GM15510 (cell line): Measurements from ENCODE around the gene ARMH4.

ENCODE experiments used
- POLR2A ChIP-seq: IDR thresholded peaks from 3 replicates; pipeline ENCODE4 v1.6.1; 2011; ENCODE audit warnings: borderline replicate concordance; ENCODE audit not compliant: insufficient read length; ENCODE audit errors: extremely low read depth

The ARMH4 gene

DNA sequence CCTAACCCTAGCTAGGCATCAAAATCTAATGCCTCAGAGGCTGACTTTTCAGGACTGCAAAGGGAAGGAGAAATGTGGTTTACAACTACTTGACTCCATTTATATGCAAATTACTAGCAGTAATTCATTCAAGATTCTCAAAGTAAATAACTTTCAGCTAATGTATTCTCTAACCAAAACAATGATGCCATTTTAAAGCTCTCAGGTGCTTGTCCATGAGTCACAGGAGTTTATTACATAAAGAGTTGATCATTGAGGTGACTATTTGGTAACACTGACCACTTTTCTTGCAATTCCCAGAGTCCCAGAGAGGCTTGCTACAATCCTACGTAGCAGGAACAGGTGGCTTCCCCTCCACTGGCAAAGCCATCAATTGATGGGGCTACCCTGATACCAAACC is 177.1 kb downstream of the ARMH4 start:
- no peak for TF ChIP-seq POLR2A

DNA sequence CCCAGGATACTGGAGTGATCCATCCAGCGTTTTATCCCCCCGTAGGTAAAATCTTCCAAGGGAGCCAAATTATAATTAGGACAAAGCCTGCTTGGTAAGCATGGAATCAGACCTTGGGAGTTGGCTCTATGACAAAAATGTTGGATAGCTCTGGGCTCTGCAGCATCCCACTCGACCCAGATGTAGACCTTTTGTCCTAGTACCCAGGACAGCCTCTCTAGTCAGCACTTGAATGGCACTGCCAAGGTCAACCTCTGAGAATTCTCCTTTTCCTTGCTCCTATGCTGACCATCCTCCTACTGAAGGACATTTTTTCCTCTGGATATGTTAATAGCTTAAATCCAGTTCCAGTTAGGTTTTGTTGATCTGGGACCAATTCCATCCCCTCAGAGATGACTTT is 181.4 kb downstream of the ARMH4 start:
- TF ChIP-seq POLR2A = no peak

DNA sequence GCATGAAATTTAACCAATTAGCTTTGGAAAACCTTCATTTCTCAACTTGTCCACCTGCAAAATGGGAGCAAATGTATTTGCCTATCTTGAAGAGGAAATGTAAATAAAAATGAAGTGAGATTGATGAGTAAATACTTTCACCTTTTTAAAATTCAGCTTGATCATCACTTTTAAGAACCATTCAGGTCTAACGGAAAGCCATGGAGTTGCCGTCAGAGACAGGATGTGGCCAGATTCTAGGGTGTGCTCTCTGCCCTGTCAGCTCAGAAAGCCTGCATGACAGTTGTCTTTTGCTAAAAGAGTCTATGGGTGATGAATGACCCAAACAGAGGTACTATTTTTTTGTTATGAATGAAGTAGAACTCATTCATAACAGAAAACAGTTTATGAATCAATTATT is 181.8 kb downstream of the ARMH4 start:
- TF ChIP-seq POLR2A = no peak

DNA sequence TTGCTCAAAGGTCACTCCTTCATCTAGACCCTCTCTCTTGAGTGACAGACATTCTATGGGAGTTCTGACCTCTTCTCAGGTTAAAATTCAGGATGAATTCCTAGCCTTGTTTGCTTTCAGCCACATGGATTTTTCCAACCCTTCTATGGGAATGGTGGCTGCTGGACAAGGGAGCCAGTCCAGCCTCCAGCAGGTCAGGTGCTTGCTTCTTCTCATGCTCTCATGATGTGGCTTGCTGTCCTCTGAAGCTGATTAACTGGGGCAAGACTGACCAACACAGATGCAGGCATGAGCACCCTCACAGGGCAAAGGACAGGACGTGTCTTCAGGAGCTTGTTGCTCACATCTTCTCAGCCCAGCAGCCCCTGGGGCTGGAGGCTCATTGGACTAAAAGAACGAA is 188.9 kb downstream of the ARMH4 start:
- TF ChIP-seq POLR2A = no peak

DNA sequence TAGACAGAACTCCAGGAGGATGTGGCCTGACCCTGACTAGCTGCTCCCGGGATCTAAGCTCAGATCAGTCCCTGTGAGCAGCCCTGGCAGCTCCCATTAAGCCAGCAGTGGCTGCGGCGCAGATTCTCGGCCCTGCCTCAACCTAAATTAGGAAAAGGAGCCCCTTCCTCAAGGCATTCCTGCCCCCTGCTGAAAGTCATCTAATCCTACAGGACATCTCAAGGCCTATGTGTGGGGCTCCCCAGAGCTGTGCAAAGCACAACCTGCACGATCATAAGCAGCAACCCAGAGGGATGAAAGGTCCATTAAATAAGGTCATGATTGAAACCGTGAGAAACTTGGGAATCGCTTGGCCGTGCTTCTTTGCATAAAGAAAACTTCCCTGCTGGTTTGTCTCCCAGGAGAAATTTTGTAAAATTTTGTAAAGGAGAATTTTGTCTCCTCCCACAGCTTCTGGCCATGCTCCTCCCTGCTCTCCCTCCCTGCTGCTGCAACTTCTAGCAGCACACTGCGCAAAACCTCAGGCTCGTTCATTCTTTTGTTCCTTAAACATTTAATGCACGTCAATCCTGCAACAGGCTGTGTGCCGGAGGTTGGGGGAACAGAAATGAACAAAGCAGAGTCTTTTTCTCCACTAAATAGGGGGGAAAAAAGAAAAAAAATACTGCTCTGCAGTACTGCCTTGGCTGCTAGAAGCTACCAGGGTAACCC is 189.5 kb downstream of the ARMH4 start:
- TF ChIP-seq POLR2A = no peak

DNA sequence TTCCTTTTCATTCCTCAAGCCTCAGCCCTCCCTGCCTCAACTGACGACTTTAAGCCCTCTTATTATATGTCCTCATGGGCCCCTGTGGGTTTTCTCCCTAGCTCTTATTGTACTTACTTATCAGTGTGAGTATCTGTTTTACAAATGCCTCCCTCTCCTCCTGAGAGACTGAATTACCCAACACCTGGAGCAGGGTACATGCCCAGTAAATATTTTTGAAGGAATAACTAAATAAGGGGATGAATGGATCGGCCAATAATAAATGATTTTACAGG is 190.3 kb downstream of the ARMH4 start:
- no peak for TF ChIP-seq POLR2A

DNA sequence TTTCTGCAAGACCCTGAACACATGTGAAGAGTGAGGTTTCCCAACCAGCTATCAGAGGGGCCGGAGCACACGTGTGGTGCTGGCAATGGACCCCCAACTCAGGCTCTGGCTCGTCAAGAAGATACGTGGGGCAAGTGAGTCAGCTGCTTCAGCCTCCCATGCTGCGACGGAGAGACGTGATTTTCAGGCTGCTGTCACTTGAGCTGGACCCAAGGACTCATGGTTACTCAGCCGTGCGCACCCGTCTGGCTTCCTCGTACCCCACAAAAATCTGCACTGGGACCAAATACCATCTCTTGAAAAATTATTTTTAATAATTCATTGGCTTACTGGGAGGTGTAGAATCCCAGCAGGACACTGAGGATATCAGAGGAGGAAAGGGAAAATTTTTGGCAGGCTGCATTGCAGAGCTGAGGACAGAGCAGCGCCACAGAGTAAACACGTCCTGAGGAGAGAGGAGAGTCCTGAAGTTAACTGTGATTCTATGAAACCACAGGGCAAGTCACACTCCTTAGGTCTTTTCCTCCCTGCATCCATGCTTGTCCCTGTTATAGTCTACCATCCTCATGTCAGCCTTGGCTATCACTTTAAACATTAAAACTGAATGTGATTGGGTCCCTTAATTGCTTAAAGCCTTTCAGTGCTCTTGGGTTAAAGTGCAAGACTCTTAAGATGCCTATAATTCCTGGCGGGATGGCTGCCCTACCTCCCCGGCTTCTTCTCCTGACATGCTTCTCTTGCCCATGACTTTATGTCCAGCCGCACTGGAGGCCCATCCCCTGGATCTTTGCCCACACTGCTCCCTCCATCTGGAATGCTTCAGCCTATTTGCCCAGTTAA is 190.8 kb downstream of the ARMH4 start:
- TF ChIP-seq POLR2A = no peak

DNA sequence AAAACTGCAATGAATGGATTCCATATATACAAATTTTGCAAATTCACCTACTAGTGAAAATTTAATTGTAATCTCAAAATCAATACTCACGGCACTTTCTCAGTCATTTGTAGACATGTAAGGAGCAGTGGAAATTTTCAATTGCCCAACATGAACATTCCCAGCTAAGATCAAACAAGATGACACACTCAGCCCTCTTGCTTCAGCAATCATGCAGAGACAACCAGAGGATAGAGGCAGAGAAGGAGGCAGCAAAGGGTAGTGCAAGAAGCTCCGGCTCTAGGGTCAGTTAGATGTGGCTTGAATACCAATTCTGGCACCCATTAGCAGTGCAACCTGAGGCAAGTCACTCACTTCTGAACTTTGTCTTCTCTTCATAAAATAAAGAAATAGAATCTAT is 194.6 kb downstream of the ARMH4 start:
- no peak for TF ChIP-seq POLR2A
